ENCODE data around the gene CEACAM16.

CEACAM16 gene

GRCh38 chr19:44746946-44747738 lies 48.2 kb downstream of the CEACAM16 start:
- peak; percentile 94 for DNase-seq (ENCODE audit: low read depth)
- peak overlapping the region; percentile 70 for H3K4me3 ChIP-seq (ENCODE audit: low read depth, low read length)

GRCh38 chr19:44747739-44748425 lies 48.9 kb downstream of the CEACAM16 start:
- DNase-seq (ENCODE audit: low read depth): peak; percentile 68
- no peak for TF ChIP-seq CTCF (conservative IDR thresholded peaks at IDR 0.05; ENCODE audit: low read depth, low read length)
- H3K4me3 ChIP-seq (ENCODE audit: low read depth, low read length): peak overlapping the region; percentile 70

More at GRCh38 chr19:44746946-44747738, 48.2 kb downstream of the CEACAM16 start:
- no peak for TF ChIP-seq CTCF (conservative IDR thresholded peaks at IDR 0.05; ENCODE audit: low read depth, low read length)

- TF ChIP-seq CTCF (conservative IDR thresholded peaks at IDR 0.05; ENCODE audit: low read depth, low read length): no peak
- no peak for DNase-seq (ENCODE audit: low read depth)
- H3K4me3 ChIP-seq (ENCODE audit: low read depth, low read length): peak within 1 kb of the TSS; percentile 70
Measured at GRCh38 chr19:44748426-44749254, 49.7 kb downstream of the CEACAM16 start, which contains the start of gene BCL3. Gene BCL3 (plus strand): TSS chr19:44748708. CDS start chr19:44748791, 83 bp downstream.

GRCh38 chr19:44749292-44749691 lies 50.3 kb downstream of the CEACAM16 start:
- TF ChIP-seq CTCF (conservative IDR thresholded peaks at IDR 0.05; ENCODE audit: low read depth, low read length): no peak
- no peak for DNase-seq (ENCODE audit: low read depth)

GRCh38 chr19:44749994-44750393 lies 51.0 kb downstream of the CEACAM16 start:
- no peak for TF ChIP-seq CTCF (conservative IDR thresholded peaks at IDR 0.05; ENCODE audit: low read depth, low read length)
- DNase-seq (ENCODE audit: low read depth): no peak
- peak overlapping the region; percentile 70 for H3K4me3 ChIP-seq (ENCODE audit: low read depth, low read length)

More at GRCh38 chr19:44749292-44749691, 50.3 kb downstream of the CEACAM16 start:
- H3K4me3 ChIP-seq (ENCODE audit: low read depth, low read length): peak overlapping the region; percentile 70

GRCh38 chr19:44752123-44752815 lies 53.3 kb downstream of the CEACAM16 start:
- no peak for TF ChIP-seq CTCF (conservative IDR thresholded peaks at IDR 0.05; ENCODE audit: low read depth, low read length)
- no peak for DNase-seq (ENCODE audit: low read depth)
- no peak overlapping the region for H3K4me3 ChIP-seq (ENCODE audit: low read depth, low read length)

Measured in choroid plexus epithelial cell (primary cell).